B cell (primary cell): ENCODE results near the gene TBC1D2. TPM values are rescaled to one million over a fixed set of nuclear protein-coding genes. Genes with fewer than 3 reads are reported as not detected.

Experiments
- ATAC-seq: fragments of 200-7000 bp; cut with Tn5 transposase; one replicate; pipeline ENCODE4 v1.10.0; 2021; ENCODE audit warnings: low read depth, mild to moderate bottlenecking, moderate number of reproducible peaks, moderate library complexity
- CTCF ChIA-PET: fragments of 350-600 bp; sonication (Branson Sonifier 250); formaldehyde crosslinking; loops from one replicate; lab custom pipeline; 2021; ENCODE audit warnings: antibody characterized with exemption, inconsistent platforms; lab: Charles Lee
- POLR2A ChIA-PET: fragments of 350-600 bp; sonication (Branson Sonifier 250); formaldehyde crosslinking; loops from one replicate; lab custom pipeline; 2021; ENCODE audit warnings: antibody characterized with exemption; lab: Charles Lee
- DNase-seq: peaks from one replicate; pipeline ENCODE4 v3.0.0; 2013
- H2AFZ ChIP-seq: 2 replicates; pipeline ENCODE4 v1.6.1; 2012; ENCODE audit warnings: mild to moderate bottlenecking, low read depth, low read length; ENCODE audit not compliant: insufficient read depth, poor library complexity, severe bottlenecking
- H3K27ac ChIP-seq, 2 donors: 1 replicate in 1 of 2; 2 replicates in 1 of 2; pipeline ENCODE4 v1.5.1; 2012 to 2013; ENCODE audit warnings: low read length in 2 of 2, mild to moderate bottlenecking in 2 of 2, moderate library complexity in 1 of 2
- H3K27me3 ChIP-seq, 4 experiments: fragments of 200-600 bp in 1 of 4; sonication (generic) in 1 of 4; replicated peaks in 1 of 4; 1 replicate in 2 of 4; 2 replicates in 2 of 4; pipeline versions ENCODE4 v1.6.1 to v1.7.0; 2013 to 2016; ENCODE audit warnings: low read length in 3 of 4, mild to moderate bottlenecking in 2 of 4, mixed read lengths in 1 of 4, moderate library complexity in 1 of 4; ENCODE audit not compliant: insufficient read depth in 4 of 4, control insufficient read depth in 3 of 4; ENCODE audit errors: control extremely low read depth in 1 of 4
- H3K36me3 ChIP-seq, 2 experiments: replicated peaks in 1 of 2; 1 replicate in 1 of 2; 2 replicates in 1 of 2; pipeline versions ENCODE4 v1.6.1 to v1.7.1; 2013; ENCODE audit warnings: low read length in 1 of 2; ENCODE audit not compliant: insufficient read depth in 2 of 2, control insufficient read depth in 1 of 2; ENCODE audit errors: control extremely low read depth in 1 of 2, extremely low read depth in 1 of 2
- H3K4me1 ChIP-seq, 2 donors: fragments of 200-600 bp in 1 of 2; sonication (generic) in 1 of 2; 1 replicate in 1 of 2; 2 replicates in 1 of 2; pipeline versions ENCODE4 v1.5.1 to v1.6.1; 2013 to 2017; ENCODE audit warnings: low read length in 2 of 2; ENCODE audit not compliant: control insufficient read depth in 2 of 2, insufficient read depth in 2 of 2
- H3K4me2 ChIP-seq: replicated peaks from 2 replicates; pipeline ENCODE3; 2012; ENCODE audit warnings: mild to moderate bottlenecking, low read depth, low read length; ENCODE audit not compliant: poor library complexity, severe bottlenecking
- H3K4me3 ChIP-seq, 5 experiments: fragments of 200-600 bp in 1 of 5; sonication (generic) in 1 of 5; 1 replicate in 3 of 5; 2 replicates in 2 of 5; pipeline versions ENCODE4 v1.5.1 to v1.7.0; 2011 to 2016; ENCODE audit warnings: low read length in 4 of 5, mild to moderate bottlenecking in 4 of 5, low read depth in 2 of 5, control low read depth in 1 of 5, moderate library complexity in 1 of 5; ENCODE audit not compliant: insufficient read depth in 1 of 5; ENCODE audit errors: control extremely low read depth in 1 of 5, extremely low read depth in 1 of 5
- H3K79me2 ChIP-seq: fragments of 200-600 bp; sonication (generic); one replicate; pipeline ENCODE4 v1.6.0; 2016; ENCODE audit warnings: low read length; ENCODE audit not compliant: control insufficient read depth, insufficient read depth
- H3K9ac ChIP-seq: fragments of 200-600 bp; sonication (generic); 2 replicates; pipeline ENCODE4 v1.6.1; 2017; ENCODE audit warnings: mild to moderate bottlenecking, low read length, moderate library complexity
- H3K9me3 ChIP-seq, 3 donors: one replicate each; pipeline versions ENCODE4 v1.6.1 to v1.7.1; 2013; ENCODE audit warnings: low read length in 2 of 3; ENCODE audit not compliant: control insufficient read depth in 2 of 3, insufficient read depth in 1 of 3; ENCODE audit errors: control extremely low read depth in 1 of 3
- H4K20me1 ChIP-seq: 2 replicates; pipeline ENCODE4 v1.6.0; 2012; ENCODE audit warnings: mild to moderate bottlenecking, low read length; ENCODE audit not compliant: insufficient read depth, control insufficient read depth, poor library complexity, severe bottlenecking
- H3K27ac Mint-ChIP-seq: one replicate; pipeline ENCODE4 v1.8.0; 2021; ENCODE audit warnings: mixed read lengths
- H3K27me3 Mint-ChIP-seq: one replicate; pipeline ENCODE4 v1.8.0; 2021; ENCODE audit warnings: mixed read lengths
- H3K4me1 Mint-ChIP-seq: one replicate; pipeline ENCODE4 v1.8.0; 2021; ENCODE audit warnings: mixed read lengths
- H3K4me3 Mint-ChIP-seq: one replicate; pipeline ENCODE4 v1.8.0; 2021; ENCODE audit warnings: mixed read lengths
- H3K9me3 Mint-ChIP-seq: one replicate; pipeline ENCODE4 v1.8.0; 2022; ENCODE audit warnings: mixed read lengths; ENCODE audit not compliant: insufficient read depth
- CTCF ChIP-seq: fragments of 200-600 bp; IDR thresholded peaks from one replicate; pipeline ENCODE4 v1.8.0; 2022; ENCODE audit warnings: antibody characterized with exemption, mild to moderate bottlenecking
- EZH2 ChIP-seq: IDR thresholded peaks from 2 replicates; pipeline ENCODE4 v1.6.1; 2012; ENCODE audit warnings: borderline replicate concordance, low read depth, mild to moderate bottlenecking, moderate library complexity, low read length; ENCODE audit not compliant: insufficient read depth, poor library complexity, severe bottlenecking
- WGBS: methylation state at CpG from one replicate; pipeline ENCODE4 v1.1.5; 2013; ENCODE audit warnings: missing lambda C conversion rate; ENCODE audit not compliant: insufficient coverage; 5-methylcytosine and 5-hydroxymethylcytosine counted together
- intact Hi-C: fragments of 100-400 bp; cut with micrococcal nuclease; formaldehyde crosslinking; loops from one replicate; pipeline ENCODE4 v1.10.0; 2022
- polyA plus RNA-seq: library from polyadenylated mRNA; depleted of rRNA; stranded (reverse); fragments of >200 nt; gene quantifications from 2 replicates; pipeline ENCODE4 v1.2.3, GENCODE V29; 2012
- total RNA-seq, 2 donors: library from RNA; stranded (reverse); fragments of 120-200 nt in 1 of 2; gene quantifications; 1 replicate in 1 of 2; 2 replicates in 1 of 2; pipeline versions ENCODE4 v1.2.3 to v1.2.4, GENCODE V29; 2013 to 2022

TBC1D2 gene
- total and polyA plus RNA-seq, 2 donors (not counting 1 experiment from before 2014, with no cell fraction given): 5.0 to 5.3 TPM

GRCh38 chr9:98281281-98281680, 25.8 kb upstream of the TBC1D2 start:
- Histone ChIP-seq H3K27me3 (peaks cover 0 to 10% (median 2%) of the 10 kb centered on the region in 4 experiments), H3K4me3 (no peak overlapping the region), H2AFZ (no peak overlapping the region), H3K9me3 (no peaks in the 10 kb centered on the region), H3K79me2 (no peaks in the 10 kb centered on the region), H4K20me1 (no peaks in the 10 kb centered on the region), H3K27ac (no peak overlapping the region), H3K4me1 (no peaks in the 10 kb centered on the region), H3K9ac (no peak overlapping the region), H3K4me2 (no peak overlapping the region), H3K36me3 (no peaks in the 10 kb centered on the region)
- WGBS: 100% methylated on average over 1 of the region's 1 CpG
- Mint-ChIP-seq H3K27me3 (peaks cover 30% of the 10 kb centered on the region), H3K4me1 (no peaks in the 10 kb centered on the region), H3K4me3 (no peak overlapping the region), H3K9me3 (no peaks in the 10 kb centered on the region), H3K27ac (no peak overlapping the region)
- POLR2A ChIA-PET: no interaction called here
- TF ChIP-seq CTCF (no peak), EZH2 (no peak)
- CTCF ChIA-PET: interaction anchor here (0.6 to 0.7 kb wide), 2 partner anchors 34 to 191 kb away, joined by 3 to 4 read pairs; no protein-coding TSS in a partner anchor
- intact Hi-C loops: no loop called here
- DNase-seq (no peak), ATAC-seq (no peak)

GRCh38 chr9:98280574-98280973, 25.1 kb upstream of the TBC1D2 start:
- H3K4me2 ChIP-seq: no peak overlapping the region
- POLR2A ChIA-PET: no interaction called here
- H3K27me3 Mint-ChIP-seq: peaks cover 32% of the 10 kb centered on the region
- ATAC-seq (no peak), DNase-seq (no peak)
- no peaks in the 10 kb centered on the region for H3K4me1 Mint-ChIP-seq
- CTCF ChIA-PET: no interaction called here
- H3K27me3 ChIP-seq: peaks cover 0 to 9% (median 5%) of the 10 kb centered on the region in 4 experiments
- intact Hi-C loops: no loop called here
- no peak overlapping the region for H3K4me3 Mint-ChIP-seq
- H3K9me3 Mint-ChIP-seq: no peaks in the 10 kb centered on the region
- no peak overlapping the region for H2AFZ ChIP-seq
- no peak overlapping the region for H3K27ac Mint-ChIP-seq
- no peak for TF ChIP-seq EZH2
- TF ChIP-seq CTCF: no peak
- no peaks in the 10 kb centered on the region for H4K20me1 ChIP-seq
- no peaks in the 10 kb centered on the region for H3K9me3 ChIP-seq
- no peaks in the 10 kb centered on the region for H3K4me1 ChIP-seq
- no peaks in the 10 kb centered on the region for H3K79me2 ChIP-seq
- WGBS: 100% methylated on average over 3 of the region's 6 CpGs
- no peak overlapping the region for H3K9ac ChIP-seq
- H3K27ac ChIP-seq: no peak overlapping the region
- no peak overlapping the region for H3K4me3 ChIP-seq
- H3K36me3 ChIP-seq: no peaks in the 10 kb centered on the region
